ENCODE data around the gene SLC47A1. TPM values are rescaled to one million over a fixed set of nuclear protein-coding genes. Genes with fewer than 3 reads are reported as not detected.

Gene SLC47A1
- total RNA-seq, 4 donors from 2014 or later = 0.32 to 0.96 TPM; not detected in 2

DNA sequence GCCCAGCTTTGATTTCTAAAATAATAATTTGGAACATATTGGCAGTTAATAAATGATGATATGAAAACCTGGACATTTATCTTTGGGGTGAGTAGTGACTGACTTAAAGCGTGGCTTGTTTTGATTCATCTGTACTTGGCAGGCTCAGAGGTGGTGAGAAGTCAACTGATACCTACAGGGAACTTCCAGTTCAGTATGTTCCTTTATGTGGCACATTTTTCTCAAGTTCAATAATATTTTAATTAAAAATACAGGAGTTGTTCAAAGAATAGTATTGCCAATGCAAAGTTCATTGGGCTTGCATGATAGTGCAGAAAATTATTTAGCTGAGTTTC lies 34.3 kb downstream of the SLC47A1 start:
- in situ Hi-C loops (cut with MboI; ENCODE audit: low pct_ligation_motif_present in 1 of 4, low pct_unique_long_range_greater_than_20kb in 1 of 4, low sequenced_read_pairs in 3 of 4) = no loop called here
- Histone ChIP-seq H3K9me3 (no peaks in the 10 kb centered on the region), H3K27me3 (no peaks in the 10 kb centered on the region), H3K4me1 (peaks cover 8 to 29% (median 12%) of the 10 kb centered on the region in 4 donors), H3K27ac (no peak overlapping the region), H3K4me3 (no peak overlapping the region), H3K36me3 (no peaks in the 10 kb centered on the region)
- WGBS, 2 donors (ENCODE audit: low coverage in 1 of 2) = 91 to 92% methylated on average over 1 of the region's 1 CpG
- intact Hi-C loops (cut with DNase I; ENCODE audit: low total_unique reads) = no loop called here
- DNase-seq = no peak
- TF ChIP-seq POLR2A (IDR thresholded peaks at IDR 0.05) = no peak
- TF ChIP-seq EP300 (IDR thresholded peaks at IDR 0.05; ENCODE audit: low read depth) = no peak
- TF ChIP-seq CTCF (IDR thresholded peaks at IDR 0.05) = no peak
- no peak for TF ChIP-seq POLR2AphosphoS5 (IDR thresholded peaks at IDR 0.05)

GRCh38 chr17:19569785-19570543 lies 36.3 kb downstream of the SLC47A1 start:
- H3K36me3 ChIP-seq = no peaks in the 10 kb centered on the region
- H3K9me3 ChIP-seq = no peaks in the 10 kb centered on the region
- H3K27me3 ChIP-seq = no peaks in the 10 kb centered on the region
- peak overlapping the region; percentile 73 to 80 (median 78) for H3K27ac ChIP-seq
- TF ChIP-seq POLR2AphosphoS5 (IDR thresholded peaks at IDR 0.05) (peak in 2 of 3 donors; percentile 55 to 90), EP300 (IDR thresholded peaks at IDR 0.05; ENCODE audit: low read depth) (no peak)
- 40 to 43% methylated on average over 1 to 3 of the region's 3 CpGs for WGBS, 2 donors (ENCODE audit: low coverage in 1 of 2)
- H3K4me1 ChIP-seq = peaks cover 8 to 33% (median 12%) of the 10 kb centered on the region in 4 donors
- DNase-seq = peak; percentile 52
- no peak overlapping the region for H3K4me3 ChIP-seq
- in situ Hi-C loops (cut with MboI; ENCODE audit: low pct_ligation_motif_present in 1 of 4, low pct_unique_long_range_greater_than_20kb in 1 of 4, low sequenced_read_pairs in 3 of 4) (no loop called here), intact Hi-C loops (cut with DNase I; ENCODE audit: low total_unique reads) (no loop called here)

DNA sequence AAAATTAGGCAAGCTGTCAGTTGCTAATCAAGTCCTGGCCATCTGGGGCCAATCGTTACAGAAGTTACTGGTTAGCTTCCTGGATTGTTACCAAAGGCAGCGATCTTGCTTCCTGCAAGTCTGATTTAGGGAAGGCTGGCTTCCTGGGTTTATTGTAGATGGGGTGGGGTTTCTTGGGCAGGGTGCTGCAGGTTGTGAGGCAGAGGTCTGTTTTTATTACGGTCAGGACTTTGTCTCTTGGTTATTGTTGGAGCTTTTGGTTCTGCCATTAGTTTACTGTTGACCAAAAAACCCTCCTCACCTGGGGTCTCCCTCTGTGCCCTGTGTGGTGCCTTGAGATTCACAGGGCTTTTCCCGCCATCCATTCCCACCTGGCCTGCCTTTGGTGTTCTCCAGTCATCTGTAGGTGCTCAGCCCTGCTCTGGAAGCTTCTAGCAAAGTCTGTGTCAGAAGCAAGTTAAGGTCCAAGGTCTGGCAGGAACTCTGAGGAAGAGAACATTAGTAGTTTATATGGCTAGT lies 36.9 kb downstream of the SLC47A1 start:
- peak; percentile 60 for DNase-seq
- H3K27ac ChIP-seq = peak overlapping the region; percentile 73 to 80 (median 78)
- no peaks in the 10 kb centered on the region for H3K27me3 ChIP-seq
- in situ Hi-C loops (cut with MboI; ENCODE audit: low pct_ligation_motif_present in 1 of 4, low pct_unique_long_range_greater_than_20kb in 1 of 4, low sequenced_read_pairs in 3 of 4) (no loop called here), intact Hi-C loops (cut with DNase I; ENCODE audit: low total_unique reads) (no loop called here)
- H3K4me1 ChIP-seq = peaks cover 8 to 33% (median 12%) of the 10 kb centered on the region in 4 donors
- no peak for TF ChIP-seq EP300 (IDR thresholded peaks at IDR 0.05; ENCODE audit: low read depth)
- TF ChIP-seq POLR2AphosphoS5 (IDR thresholded peaks at IDR 0.05) = no peak
- TF ChIP-seq CTCF (IDR thresholded peaks at IDR 0.05) = no peak
- no peak for TF ChIP-seq POLR2A (IDR thresholded peaks at IDR 0.05)
- H3K4me3 ChIP-seq = no peak overlapping the region
- H3K9me3 ChIP-seq = no peaks in the 10 kb centered on the region
- H3K36me3 ChIP-seq = no peaks in the 10 kb centered on the region
- 33 to 48% methylated on average over 2 to 4 of the region's 4 CpGs for WGBS, 2 donors (ENCODE audit: low coverage in 1 of 2)

DNA sequence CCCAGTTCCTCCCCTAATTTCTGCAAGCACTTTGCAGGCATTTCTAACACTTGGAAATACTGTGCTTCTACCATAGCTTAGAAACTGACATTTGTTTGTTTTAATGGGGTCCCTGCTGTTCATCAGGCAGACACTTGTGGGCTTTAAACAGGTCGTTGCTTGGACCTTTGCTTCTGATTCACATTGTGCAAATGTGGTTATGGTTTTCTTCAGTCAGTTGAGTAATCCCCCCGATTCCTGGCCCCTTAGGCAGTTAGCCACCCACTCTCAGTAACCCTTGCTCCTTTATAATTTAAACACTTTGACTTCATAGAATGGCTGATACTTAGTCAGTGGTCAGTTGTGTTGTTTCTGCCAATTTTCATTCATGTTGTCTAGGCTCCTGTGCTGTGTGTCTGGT lies 39.4 kb downstream of the SLC47A1 start:
- H3K27ac ChIP-seq = no peak overlapping the region
- in situ Hi-C loops (cut with MboI; ENCODE audit: low pct_ligation_motif_present in 1 of 4, low pct_unique_long_range_greater_than_20kb in 1 of 4, low sequenced_read_pairs in 3 of 4) (no loop called here), intact Hi-C loops (cut with DNase I; ENCODE audit: low total_unique reads) (no loop called here)
- H3K4me3 ChIP-seq = no peak overlapping the region
- no peaks in the 10 kb centered on the region for H3K36me3 ChIP-seq
- DNase-seq = no peak
- H3K9me3 ChIP-seq = no peaks in the 10 kb centered on the region
- no peak for TF ChIP-seq POLR2A (IDR thresholded peaks at IDR 0.05)
- no peak for TF ChIP-seq EP300 (IDR thresholded peaks at IDR 0.05; ENCODE audit: low read depth)
- H3K4me1 ChIP-seq = peaks cover 8 to 33% (median 12%) of the 10 kb centered on the region in 4 donors
- H3K27me3 ChIP-seq = peaks cover 4% of the 10 kb centered on the region
- 38 to 60% methylated on average over 2 of the region's 2 CpGs for WGBS, 2 donors (ENCODE audit: low coverage in 1 of 2)

GRCh38 chr17:19574956-19575355 lies 41.3 kb downstream of the SLC47A1 start:
- in situ Hi-C loops (cut with MboI; ENCODE audit: low pct_ligation_motif_present in 1 of 4, low pct_unique_long_range_greater_than_20kb in 1 of 4, low sequenced_read_pairs in 3 of 4) (no loop called here), intact Hi-C loops (cut with DNase I; ENCODE audit: low total_unique reads) (no loop called here)
- no peak overlapping the region for H3K4me3 ChIP-seq
- H3K9me3 ChIP-seq = no peaks in the 10 kb centered on the region
- no peak for TF ChIP-seq CTCF (IDR thresholded peaks at IDR 0.05)
- no peak for TF ChIP-seq POLR2AphosphoS5 (IDR thresholded peaks at IDR 0.05)
- no peak for TF ChIP-seq EP300 (IDR thresholded peaks at IDR 0.05; ENCODE audit: low read depth)
- TF ChIP-seq POLR2A (IDR thresholded peaks at IDR 0.05) = no peak
- 89% methylated on average over 4 of the region's 4 CpGs; no CpG with 5 or more reads in 1 of the 2 donors for WGBS, 2 donors (ENCODE audit: low coverage in 1 of 2)
- peaks cover 15% of the 10 kb centered on the region for H3K27me3 ChIP-seq
- H3K36me3 ChIP-seq = no peaks in the 10 kb centered on the region
- no peak overlapping the region for H3K27ac ChIP-seq
- H3K4me1 ChIP-seq = peaks cover 11 to 21% (median 12%) of the 10 kb centered on the region in 4 donors
- DNase-seq = no peak
